GM10266 (cell line): ENCODE data around the gene SLC19A1.
"Not testable (repeated sequence)": the region's sequence is repeated elsewhere in the genome, so short reads cannot be mapped to it uniquely, and the experiment has no call there.

ENCODE experiments used
- DNase-seq: peaks from one replicate; pipeline ENCODE4 v3.0.0; 2012; ENCODE audit errors: extremely low spot score
- TF ChIP-seq, protein P1 (sequence below): IDR thresholded peaks from 2 replicates; pipeline ENCODE4 v1.5.1; 2012; ENCODE audit warnings: mild to moderate bottlenecking, low read depth; ENCODE audit not compliant: control insufficient read depth, insufficient read depth; ENCODE audit errors: missing control alignments

Gene SLC19A1

GRCh38 chr21:45572783-45573451, 30.7 kb upstream of the SLC19A1 start:
- TF ChIP-seq, protein P1, sequence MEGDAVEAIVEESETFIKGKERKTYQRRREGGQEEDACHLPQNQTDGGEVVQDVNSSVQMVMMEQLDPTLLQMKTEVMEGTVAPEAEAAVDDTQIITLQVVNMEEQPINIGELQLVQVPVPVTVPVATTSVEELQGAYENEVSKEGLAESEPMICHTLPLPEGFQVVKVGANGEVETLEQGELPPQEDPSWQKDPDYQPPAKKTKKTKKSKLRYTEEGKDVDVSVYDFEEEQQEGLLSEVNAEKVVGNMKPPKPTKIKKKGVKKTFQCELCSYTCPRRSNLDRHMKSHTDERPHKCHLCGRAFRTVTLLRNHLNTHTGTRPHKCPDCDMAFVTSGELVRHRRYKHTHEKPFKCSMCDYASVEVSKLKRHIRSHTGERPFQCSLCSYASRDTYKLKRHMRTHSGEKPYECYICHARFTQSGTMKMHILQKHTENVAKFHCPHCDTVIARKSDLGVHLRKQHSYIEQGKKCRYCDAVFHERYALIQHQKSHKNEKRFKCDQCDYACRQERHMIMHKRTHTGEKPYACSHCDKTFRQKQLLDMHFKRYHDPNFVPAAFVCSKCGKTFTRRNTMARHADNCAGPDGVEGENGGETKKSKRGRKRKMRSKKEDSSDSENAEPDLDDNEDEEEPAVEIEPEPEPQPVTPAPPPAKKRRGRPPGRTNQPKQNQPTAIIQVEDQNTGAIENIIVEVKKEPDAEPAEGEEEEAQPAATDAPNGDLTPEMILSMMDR, result no peak
- no peak for DNase-seq

DNA sequence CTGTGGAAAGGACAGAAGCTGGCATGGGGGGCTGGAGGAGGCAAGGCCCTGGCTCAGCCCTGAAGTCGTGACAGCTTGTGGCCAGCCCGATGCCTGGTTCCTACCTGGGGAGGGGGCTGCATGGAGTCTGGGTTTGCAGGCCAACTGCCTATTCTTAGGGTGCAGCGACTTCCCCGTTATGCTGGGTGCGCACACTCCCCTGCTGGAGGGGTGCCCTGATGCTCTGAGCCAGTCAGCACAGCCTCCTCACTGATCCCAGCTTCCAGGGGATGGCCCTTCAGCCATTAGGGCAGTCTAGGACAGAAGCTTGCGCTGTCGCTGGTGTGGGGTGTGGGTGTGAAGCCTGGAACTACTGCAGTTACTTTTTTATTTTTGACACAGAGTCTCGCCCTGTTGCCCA, 30.0 kb upstream of the SLC19A1 start:
- TF ChIP-seq, protein P1, result no peak
- DNase-seq, result no peak

- no peak for DNase-seq
- TF ChIP-seq, protein P1, result no peak
Observed at GRCh38 chr21:45571641-45572040, 29.4 kb upstream of the SLC19A1 start.

DNA sequence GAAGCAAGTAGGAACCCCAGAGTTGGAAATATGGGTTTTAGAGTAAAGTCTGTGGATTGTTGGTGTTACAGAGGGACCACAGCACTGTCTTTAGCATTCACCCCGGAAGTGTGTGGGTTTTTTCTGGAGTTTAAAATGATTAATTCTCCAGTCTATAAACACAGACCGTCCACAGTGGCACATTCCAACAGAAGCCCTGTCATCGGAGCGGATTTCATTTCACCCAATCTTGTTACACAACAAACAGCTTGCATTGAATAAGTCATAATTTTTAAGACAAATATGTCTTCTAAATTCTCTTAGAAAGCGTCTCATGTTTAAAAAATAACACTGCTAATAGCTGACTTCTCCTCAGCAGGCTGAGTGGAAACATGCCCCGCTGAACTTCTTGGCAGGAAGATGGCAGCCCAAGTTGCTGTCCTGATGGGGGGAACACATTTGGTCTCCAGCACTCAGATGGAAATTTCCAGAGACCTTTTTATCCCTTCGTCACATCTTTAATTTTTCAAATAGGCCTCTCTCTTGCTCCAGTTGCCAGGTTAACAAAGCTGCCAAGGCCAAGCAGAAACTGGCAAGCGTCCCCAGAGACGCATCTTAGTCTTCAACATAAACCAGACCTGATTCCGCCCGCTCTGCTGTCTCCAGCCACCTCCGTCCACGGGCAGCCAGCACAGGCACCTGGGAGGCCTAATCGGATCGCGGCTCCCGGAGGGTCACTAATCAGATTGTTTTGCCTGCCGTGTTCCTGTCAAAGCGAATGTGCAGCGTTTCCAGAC, 28.8 kb upstream of the SLC19A1 start:
- TF ChIP-seq, protein P1, result no peak
- DNase-seq, result no peak

DNA sequence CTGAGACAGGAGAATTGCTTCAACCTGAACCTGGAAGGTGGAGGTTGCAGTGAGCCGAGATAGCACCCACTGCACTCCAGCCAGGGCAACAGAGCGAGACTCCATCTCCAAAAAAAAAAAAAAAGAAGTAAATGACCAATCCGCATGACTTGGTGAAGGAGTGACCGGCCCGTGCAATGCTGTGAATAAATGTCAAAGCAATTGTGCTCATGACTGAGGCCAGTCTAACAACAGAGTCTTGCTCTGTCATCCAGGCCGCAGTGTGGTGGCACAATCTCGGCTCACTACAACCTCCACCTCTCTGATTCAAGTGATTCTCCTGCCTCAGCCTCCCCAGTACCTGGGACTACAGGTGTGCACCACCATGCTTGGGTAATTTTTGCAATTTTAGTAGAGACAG, 27.8 kb upstream of the SLC19A1 start:
- TF ChIP-seq, protein P1, result no peak
- DNase-seq, result no peak

GRCh38 chr21:45568383-45568782, 26.1 kb upstream of the SLC19A1 start:
- TF ChIP-seq, protein P1, result no peak
- no peak for DNase-seq

DNA sequence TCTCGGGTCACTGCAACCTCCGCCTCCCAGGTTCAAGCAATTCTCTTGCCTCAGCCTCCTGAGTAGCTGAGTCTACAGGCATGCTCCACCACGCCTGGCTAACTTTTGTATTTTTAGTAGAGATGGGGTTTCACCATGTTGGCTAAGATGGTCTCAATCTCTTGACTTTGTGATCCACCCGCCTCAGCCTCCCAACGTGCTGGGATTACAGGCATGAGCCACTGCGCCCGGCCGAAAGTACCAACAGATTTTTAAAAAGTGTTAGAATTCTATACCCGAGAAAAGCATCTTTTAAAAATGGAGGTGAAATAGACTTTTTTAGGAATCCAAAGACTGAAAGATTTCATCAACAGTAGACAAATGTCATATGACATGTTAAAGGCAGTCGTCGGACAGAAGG, 21.9 kb upstream of the SLC19A1 start:
- not testable (repeated sequence) for DNase-seq
